ENCODE measurements around the gene ADCY5. TPM values are rescaled to one million over a fixed set of nuclear protein-coding genes. Genes with fewer than 3 reads are reported as not detected.

ADCY5 gene
- total RNA-seq, 2 donors from 2014 or later: 3.9 to 5.2 TPM

DNA sequence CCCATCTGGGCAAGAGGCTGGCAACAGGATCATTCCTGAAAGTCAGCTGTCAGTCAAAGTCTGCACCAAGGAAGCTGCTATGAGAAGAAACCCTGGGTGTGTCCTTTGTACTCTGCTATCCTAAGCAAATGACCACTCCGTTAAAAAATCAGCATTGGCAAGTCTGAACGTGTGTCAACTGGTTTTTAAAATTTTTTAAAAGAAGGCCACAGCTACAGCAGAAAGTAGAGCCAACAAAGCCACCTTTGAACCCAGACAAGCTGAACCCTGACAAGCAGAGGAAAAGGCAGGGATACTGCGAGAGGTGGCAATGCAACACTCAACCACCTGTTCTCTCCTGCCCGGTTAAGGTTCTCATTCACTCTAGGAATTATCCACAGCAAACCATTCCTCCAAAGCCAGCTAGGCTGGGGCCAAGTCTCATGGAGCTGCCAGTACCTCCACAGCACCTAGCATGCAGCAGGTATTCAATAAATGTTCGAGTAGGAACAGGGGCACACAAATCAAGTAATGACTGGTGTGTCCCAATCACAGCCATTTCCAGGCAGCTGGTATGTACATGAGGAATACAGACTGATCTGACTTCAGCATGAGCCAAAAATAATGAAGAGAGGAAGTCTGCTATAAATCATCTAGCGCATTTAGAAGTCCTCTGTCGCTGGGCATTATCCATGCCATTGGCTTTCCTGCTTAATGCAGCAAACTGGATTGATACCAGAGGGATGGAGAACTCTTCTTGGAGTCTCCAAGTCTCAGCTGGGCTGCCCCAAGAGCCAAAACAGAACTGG is 76.0 kb downstream of the ADCY5 start:
- Histone ChIP-seq H3K4me3 (ENCODE audit: low read length) (no peak overlapping the region), H3K27ac (ENCODE audit: low read depth, low read length) (no peak overlapping the region), H3K9ac (ENCODE audit: extremely low read depth, low read length, poor library complexity, severe bottlenecking) (no peak overlapping the region), H3K36me3 (ENCODE audit: control insufficient read depth, insufficient read depth, low read length) (no peaks in the 10 kb centered on the region), H3K9me3 (ENCODE audit: control insufficient read depth, low read length) (peaks cover 6% of the 10 kb centered on the region), H3K27me3 (ENCODE audit: control insufficient read depth, insufficient read depth, low read length, poor library complexity, severe bottlenecking) (no peaks in the 10 kb centered on the region), H3K4me1 (ENCODE audit: control insufficient read depth, insufficient read depth, low read length) (no peaks in the 10 kb centered on the region)
- DNase-seq: peak; percentile 27
- Mint-ChIP-seq H3K27me3 (ENCODE audit: insufficient read depth) (peaks cover 21% of the 10 kb centered on the region), H3K4me3 (no peak overlapping the region), H3K27ac (no peak overlapping the region), H3K36me3 (ENCODE audit: low read depth) (no peaks in the 10 kb centered on the region), H3K9me3 (peaks cover 6% of the 10 kb centered on the region), H3K4me1 (peaks cover 7% of the 10 kb centered on the region)
- TF ChIP-seq, protein P1, sequence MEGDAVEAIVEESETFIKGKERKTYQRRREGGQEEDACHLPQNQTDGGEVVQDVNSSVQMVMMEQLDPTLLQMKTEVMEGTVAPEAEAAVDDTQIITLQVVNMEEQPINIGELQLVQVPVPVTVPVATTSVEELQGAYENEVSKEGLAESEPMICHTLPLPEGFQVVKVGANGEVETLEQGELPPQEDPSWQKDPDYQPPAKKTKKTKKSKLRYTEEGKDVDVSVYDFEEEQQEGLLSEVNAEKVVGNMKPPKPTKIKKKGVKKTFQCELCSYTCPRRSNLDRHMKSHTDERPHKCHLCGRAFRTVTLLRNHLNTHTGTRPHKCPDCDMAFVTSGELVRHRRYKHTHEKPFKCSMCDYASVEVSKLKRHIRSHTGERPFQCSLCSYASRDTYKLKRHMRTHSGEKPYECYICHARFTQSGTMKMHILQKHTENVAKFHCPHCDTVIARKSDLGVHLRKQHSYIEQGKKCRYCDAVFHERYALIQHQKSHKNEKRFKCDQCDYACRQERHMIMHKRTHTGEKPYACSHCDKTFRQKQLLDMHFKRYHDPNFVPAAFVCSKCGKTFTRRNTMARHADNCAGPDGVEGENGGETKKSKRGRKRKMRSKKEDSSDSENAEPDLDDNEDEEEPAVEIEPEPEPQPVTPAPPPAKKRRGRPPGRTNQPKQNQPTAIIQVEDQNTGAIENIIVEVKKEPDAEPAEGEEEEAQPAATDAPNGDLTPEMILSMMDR (conservative IDR thresholded peaks at IDR 0.05): no peak
- WGBS, 2 experiments (ENCODE audit: insufficient coverage in 1 of 2, insufficient read length in 1 of 2): 90% methylated on average over 7 of the region's 7 CpGs

- no peaks in the 10 kb centered on the region for H3K36me3 ChIP-seq (ENCODE audit: control insufficient read depth, insufficient read depth, low read length)
- H3K4me3 ChIP-seq (ENCODE audit: low read length): no peak overlapping the region
- Mint-ChIP-seq H3K4me1 (peaks cover 7% of the 10 kb centered on the region), H3K27ac (no peak overlapping the region), H3K27me3 (ENCODE audit: insufficient read depth) (peaks cover 21% of the 10 kb centered on the region), H3K9me3 (peaks cover 6% of the 10 kb centered on the region), H3K4me3 (no peak overlapping the region), H3K36me3 (ENCODE audit: low read depth) (no peaks in the 10 kb centered on the region)
- H3K9ac ChIP-seq (ENCODE audit: extremely low read depth, low read length, poor library complexity, severe bottlenecking): no peak overlapping the region
- no peaks in the 10 kb centered on the region for H3K4me1 ChIP-seq (ENCODE audit: control insufficient read depth, insufficient read depth, low read length)
- H3K27ac ChIP-seq (ENCODE audit: low read depth, low read length): no peak overlapping the region
- peaks cover 6% of the 10 kb centered on the region for H3K9me3 ChIP-seq (ENCODE audit: control insufficient read depth, low read length)
- TF ChIP-seq, protein P1 (conservative IDR thresholded peaks at IDR 0.05): no peak
- peak; percentile 30 for DNase-seq
- H3K27me3 ChIP-seq (ENCODE audit: control insufficient read depth, insufficient read depth, low read length, poor library complexity, severe bottlenecking): no peaks in the 10 kb centered on the region
- WGBS, 2 experiments (ENCODE audit: insufficient coverage in 1 of 2, insufficient read length in 1 of 2): 86 to 90% methylated on average over 3 to 6 of the region's 6 CpGs
Measured at GRCh38 chr3:123371859-123372685, 76.8 kb downstream of the ADCY5 start.

GRCh38 chr3:123371426-123371825 is 77.5 kb downstream of the ADCY5 start:
- Mint-ChIP-seq H3K36me3 (ENCODE audit: low read depth) (no peaks in the 10 kb centered on the region), H3K4me1 (peaks cover 7% of the 10 kb centered on the region), H3K4me3 (no peak overlapping the region), H3K27me3 (ENCODE audit: insufficient read depth) (peaks cover 16% of the 10 kb centered on the region), H3K27ac (no peak overlapping the region), H3K9me3 (peaks cover 6% of the 10 kb centered on the region)
- no peak overlapping the region for H3K9ac ChIP-seq (ENCODE audit: extremely low read depth, low read length, poor library complexity, severe bottlenecking)
- no peaks in the 10 kb centered on the region for H3K27me3 ChIP-seq (ENCODE audit: control insufficient read depth, insufficient read depth, low read length, poor library complexity, severe bottlenecking)
- no peak overlapping the region for H3K27ac ChIP-seq (ENCODE audit: low read depth, low read length)
- peak; percentile 29 for DNase-seq
- peaks cover 6% of the 10 kb centered on the region for H3K9me3 ChIP-seq (ENCODE audit: control insufficient read depth, low read length)
- no peaks in the 10 kb centered on the region for H3K4me1 ChIP-seq (ENCODE audit: control insufficient read depth, insufficient read depth, low read length)
- TF ChIP-seq, protein P1 (conservative IDR thresholded peaks at IDR 0.05): no peak
- H3K36me3 ChIP-seq (ENCODE audit: control insufficient read depth, insufficient read depth, low read length): no peaks in the 10 kb centered on the region
- no peak overlapping the region for H3K4me3 ChIP-seq (ENCODE audit: low read length)
- WGBS, 2 experiments (ENCODE audit: insufficient coverage in 1 of 2, insufficient read length in 1 of 2): 83 to 86% methylated on average over 5 to 10 of the region's 10 CpGs
